Hepatocyte (in vitro differentiated cells): ENCODE data around the gene HS3ST3B1.

Experiments used
- EZH2phosphoT487 ChIP-seq: fragments of 200-600 bp; sonication (generic); IDR thresholded peaks from one replicate; pipeline ENCODE4 v1.6.1; 2018; ENCODE audit warnings: antibody characterized with exemption, mild to moderate bottlenecking, low read depth, moderate library complexity; ENCODE audit not compliant: unreplicated experiment, severe bottlenecking
- TF ChIP-seq, protein P1 (sequence below): fragments of 200-600 bp; sonication (generic); IDR thresholded peaks from 2 replicates; pipeline ENCODE4 v1.5.1; 2016; ENCODE audit warnings: antibody characterized with exemption, mild to moderate bottlenecking; ENCODE audit not compliant: poor library complexity

- TF ChIP-seq, protein P1, sequence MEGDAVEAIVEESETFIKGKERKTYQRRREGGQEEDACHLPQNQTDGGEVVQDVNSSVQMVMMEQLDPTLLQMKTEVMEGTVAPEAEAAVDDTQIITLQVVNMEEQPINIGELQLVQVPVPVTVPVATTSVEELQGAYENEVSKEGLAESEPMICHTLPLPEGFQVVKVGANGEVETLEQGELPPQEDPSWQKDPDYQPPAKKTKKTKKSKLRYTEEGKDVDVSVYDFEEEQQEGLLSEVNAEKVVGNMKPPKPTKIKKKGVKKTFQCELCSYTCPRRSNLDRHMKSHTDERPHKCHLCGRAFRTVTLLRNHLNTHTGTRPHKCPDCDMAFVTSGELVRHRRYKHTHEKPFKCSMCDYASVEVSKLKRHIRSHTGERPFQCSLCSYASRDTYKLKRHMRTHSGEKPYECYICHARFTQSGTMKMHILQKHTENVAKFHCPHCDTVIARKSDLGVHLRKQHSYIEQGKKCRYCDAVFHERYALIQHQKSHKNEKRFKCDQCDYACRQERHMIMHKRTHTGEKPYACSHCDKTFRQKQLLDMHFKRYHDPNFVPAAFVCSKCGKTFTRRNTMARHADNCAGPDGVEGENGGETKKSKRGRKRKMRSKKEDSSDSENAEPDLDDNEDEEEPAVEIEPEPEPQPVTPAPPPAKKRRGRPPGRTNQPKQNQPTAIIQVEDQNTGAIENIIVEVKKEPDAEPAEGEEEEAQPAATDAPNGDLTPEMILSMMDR: no peak
- no peak for TF ChIP-seq EZH2phosphoT487
Observed at GRCh38 chr17:14299280-14300141, 1.4 kb upstream of the HS3ST3B1 start.
